ENCODE data around the gene ACACA. TPM values are rescaled to one million over a fixed set of nuclear protein-coding genes. Genes with fewer than 3 reads are reported as not detected.
A peak's percentile ranks its signal among the peaks of the same experiment; 100 is the strongest.

Gene ACACA
- total and polyA plus RNA-seq, 2 experiments from 2014 or later = 59.6 to 164 TPM

GRCh38 chr17:37284191-37284590 is 122.4 kb downstream of the ACACA start:
- H3K4me2 ChIP-seq = no peak overlapping the region
- no peaks in the 10 kb centered on the region for H3K9me2 ChIP-seq (ENCODE audit: insufficient read depth)
- 0 out of 2 replicates have a peak, but pooled peaks cover 9% of the 10 kb centered on the region for H3F3A ChIP-seq (replicated peaks; ENCODE audit: low read depth)
- no peak for ATAC-seq
- no peaks in the 10 kb centered on the region for H3K27me3 ChIP-seq (ENCODE audit: insufficient read depth)
- H3K4me1 ChIP-seq (ENCODE audit: insufficient read depth) = peaks cover 8% of the 10 kb centered on the region; the same call in 1 of the 2 replicates
- no peak overlapping the region for H3K4me3 Mint-ChIP-seq
- H4K20me1 ChIP-seq (replicated peaks; ENCODE audit: insufficient read depth) = 0 out of 2 replicates have a peak, but pooled peaks cover 15% of the 10 kb centered on the region
- DNase-seq (ENCODE audit: low spot score) = no peak
- H2AFZ ChIP-seq = no peak overlapping the region
- peaks cover 28% of the 10 kb centered on the region for H3K36me3 Mint-ChIP-seq (ENCODE audit: low read depth)
- H3K27ac Mint-ChIP-seq = peak overlapping the region; percentile 25; the same call in 1 of the 2 replicates
- H3K4me1 Mint-ChIP-seq = peaks cover 11% of the 10 kb centered on the region
- no peak overlapping the region for H3K4me3 ChIP-seq
- no peaks in the 10 kb centered on the region; the same call in 2 of the 3 replicates for H3K9me3 Mint-ChIP-seq
- no peak for TF ChIP-seq ZNF114 (CRISPR knock-in tag; IDR thresholded peaks at IDR 0.05)
- no peak for TF ChIP-seq ZNF462 (CRISPR knock-in tag; IDR thresholded peaks at IDR 0.05)
- no peak for TF ChIP-seq ETS1 (IDR thresholded peaks at IDR 0.05)
- no peak for TF ChIP-seq EZH2phosphoT487 (IDR thresholded peaks at IDR 0.05; ENCODE audit: unreplicated experiment)
- no peak for TF ChIP-seq CTCF (conservative IDR thresholded peaks at IDR 0.05; ENCODE audit: low read depth in 2 of 2)
- TF ChIP-seq NANOG (IDR thresholded peaks at IDR 0.05; ENCODE audit: borderline replicate concordance) = no peak
- TF ChIP-seq ZNF331 (CRISPR knock-in tag; IDR thresholded peaks at IDR 0.05; ENCODE audit: low read depth) = no peak
- TF ChIP-seq REST (IDR thresholded peaks at IDR 0.05; ENCODE audit: unreplicated experiment) = no peak
- no peak for TF ChIP-seq POLR2AphosphoS5 (IDR thresholded peaks at IDR 0.05; ENCODE audit: low read depth)
- no peak for TF ChIP-seq CREB1 (CRISPR knock-in tag; IDR thresholded peaks at IDR 0.05; ENCODE audit: low read depth)
- no peak for TF ChIP-seq STAT1 (IDR thresholded peaks at IDR 0.05; ENCODE audit: unreplicated experiment)
- no peak for TF ChIP-seq EZH2 (IDR thresholded peaks at IDR 0.05; ENCODE audit: low read depth, unreplicated experiment)
- TF ChIP-seq JUNB (IDR thresholded peaks at IDR 0.05; ENCODE audit: unreplicated experiment) = no peak
- peak overlapping the region; percentile 26; the same call in 1 of the 2 replicates for H3K27ac ChIP-seq (ENCODE audit: low read depth)
- H3K79me2 ChIP-seq (replicated peaks; ENCODE audit: insufficient read depth) = peaks cover 45% of the 10 kb centered on the region
- H3K27me3 Mint-ChIP-seq (ENCODE audit: insufficient read depth, low read depth, poor library complexity) = no peaks in the 10 kb centered on the region
- peaks cover 10% of the 10 kb centered on the region for H3K36me3 ChIP-seq (ENCODE audit: insufficient read depth)

Measured in GM23338 (cell line).